Measurements from ENCODE around the gene OR2V1. TPM values are rescaled to one million over a fixed set of nuclear protein-coding genes. Genes with fewer than 3 reads are reported as not detected.

OR2V1 gene
- total RNA-seq, 1 donor from 2014 or later, result not detected

DNA sequence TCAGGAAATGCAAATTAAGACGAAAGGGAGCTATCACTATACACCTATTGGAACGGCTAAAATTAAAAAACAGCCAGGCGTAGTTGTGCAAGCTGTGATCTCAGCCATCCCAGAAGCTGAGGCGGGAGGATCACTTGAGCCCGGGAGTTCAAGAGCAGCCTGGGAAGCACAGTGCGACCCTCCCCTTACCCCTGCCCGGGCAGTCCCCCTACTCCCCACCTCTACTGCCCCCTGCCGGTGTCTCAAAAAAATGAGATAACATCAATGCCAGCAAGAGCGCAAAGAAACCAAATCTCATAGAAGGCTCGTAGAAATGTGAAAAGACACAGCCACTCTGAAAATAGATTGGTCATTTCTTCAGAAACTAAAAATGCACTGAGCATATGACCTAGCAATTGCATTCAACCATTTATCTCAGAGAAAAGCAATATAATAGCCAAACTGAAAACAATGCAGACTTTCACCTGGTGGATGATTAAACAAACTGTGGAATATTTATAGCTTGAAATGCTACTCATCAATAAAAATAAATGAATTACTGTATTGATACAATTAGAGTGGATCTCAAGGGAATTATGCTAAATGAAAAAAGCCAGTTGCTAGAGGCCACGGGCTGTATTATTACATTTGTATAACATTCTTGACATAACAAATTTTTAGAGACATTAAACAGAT, 37.0 kb upstream of the OR2V1 start:
- DNase-seq (ENCODE audit: low spot score in 2 of 2), result no peak
- no peak overlapping the region for H3K27ac ChIP-seq
- no peaks in the 10 kb centered on the region for H3K4me1 ChIP-seq
- H3K9me3 ChIP-seq, result no peaks in the 10 kb centered on the region
- no peak overlapping the region for H3K4me3 ChIP-seq
- peaks cover 12% of the 10 kb centered on the region for H3K27me3 ChIP-seq
- TF ChIP-seq, protein P1, sequence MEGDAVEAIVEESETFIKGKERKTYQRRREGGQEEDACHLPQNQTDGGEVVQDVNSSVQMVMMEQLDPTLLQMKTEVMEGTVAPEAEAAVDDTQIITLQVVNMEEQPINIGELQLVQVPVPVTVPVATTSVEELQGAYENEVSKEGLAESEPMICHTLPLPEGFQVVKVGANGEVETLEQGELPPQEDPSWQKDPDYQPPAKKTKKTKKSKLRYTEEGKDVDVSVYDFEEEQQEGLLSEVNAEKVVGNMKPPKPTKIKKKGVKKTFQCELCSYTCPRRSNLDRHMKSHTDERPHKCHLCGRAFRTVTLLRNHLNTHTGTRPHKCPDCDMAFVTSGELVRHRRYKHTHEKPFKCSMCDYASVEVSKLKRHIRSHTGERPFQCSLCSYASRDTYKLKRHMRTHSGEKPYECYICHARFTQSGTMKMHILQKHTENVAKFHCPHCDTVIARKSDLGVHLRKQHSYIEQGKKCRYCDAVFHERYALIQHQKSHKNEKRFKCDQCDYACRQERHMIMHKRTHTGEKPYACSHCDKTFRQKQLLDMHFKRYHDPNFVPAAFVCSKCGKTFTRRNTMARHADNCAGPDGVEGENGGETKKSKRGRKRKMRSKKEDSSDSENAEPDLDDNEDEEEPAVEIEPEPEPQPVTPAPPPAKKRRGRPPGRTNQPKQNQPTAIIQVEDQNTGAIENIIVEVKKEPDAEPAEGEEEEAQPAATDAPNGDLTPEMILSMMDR (IDR thresholded peaks at IDR 0.05), result peak in 1 of 3 experiments; percentile 10
- intact Hi-C loops (cut with DNase I), result no loop called here
- H3K36me3 ChIP-seq, result no peaks in the 10 kb centered on the region

DNA sequence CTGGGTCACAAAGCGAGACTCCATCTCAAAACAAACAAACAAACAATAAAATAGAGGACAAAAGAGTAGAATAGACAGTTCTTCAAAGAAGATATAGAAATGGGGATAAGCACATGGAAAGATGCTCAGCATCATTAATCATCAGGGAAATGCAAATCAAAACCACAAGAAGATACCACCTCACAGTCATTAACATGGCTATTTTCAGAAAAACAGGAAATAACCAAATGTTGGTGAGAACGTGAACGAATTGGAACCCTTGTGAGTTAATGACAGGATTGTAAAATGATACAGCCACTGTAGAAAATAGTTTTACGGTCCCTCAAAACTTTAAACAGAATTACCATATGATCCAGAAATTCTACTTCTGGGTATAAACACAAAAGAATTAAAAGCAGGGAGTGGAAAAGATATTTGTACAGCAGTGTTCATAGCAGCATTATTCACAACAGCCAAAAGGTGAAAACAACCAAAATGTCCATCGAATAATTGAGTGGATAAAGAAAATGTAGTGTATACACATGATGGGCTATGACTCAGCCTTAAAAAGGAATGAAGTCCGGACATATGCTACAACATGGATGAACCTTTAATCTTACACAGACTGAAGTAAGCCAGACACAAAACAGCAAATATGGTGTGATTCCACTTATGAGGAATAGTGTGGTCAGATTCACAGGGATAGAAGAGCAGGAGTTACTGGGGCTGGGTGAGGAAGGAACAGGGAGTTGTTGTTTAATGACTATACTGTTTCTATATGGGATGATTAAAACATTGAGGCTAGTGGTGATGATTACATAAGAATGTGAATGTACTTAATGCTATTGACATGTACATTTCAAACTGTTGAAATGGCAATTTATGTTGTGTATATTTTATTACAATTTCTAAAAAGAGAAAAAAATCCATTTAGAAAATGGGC, 36.1 kb upstream of the OR2V1 start:
- Histone ChIP-seq H3K4me1 (no peaks in the 10 kb centered on the region), H3K27me3 (peaks cover 12% of the 10 kb centered on the region), H3K4me3 (no peak overlapping the region), H3K9me3 (no peaks in the 10 kb centered on the region), H3K36me3 (no peaks in the 10 kb centered on the region), H3K27ac (no peak overlapping the region)
- TF ChIP-seq, protein P1 (IDR thresholded peaks at IDR 0.05), result no peak
- no peak for DNase-seq (ENCODE audit: low spot score in 2 of 2)
- intact Hi-C loops (cut with DNase I), result no loop called here

DNA sequence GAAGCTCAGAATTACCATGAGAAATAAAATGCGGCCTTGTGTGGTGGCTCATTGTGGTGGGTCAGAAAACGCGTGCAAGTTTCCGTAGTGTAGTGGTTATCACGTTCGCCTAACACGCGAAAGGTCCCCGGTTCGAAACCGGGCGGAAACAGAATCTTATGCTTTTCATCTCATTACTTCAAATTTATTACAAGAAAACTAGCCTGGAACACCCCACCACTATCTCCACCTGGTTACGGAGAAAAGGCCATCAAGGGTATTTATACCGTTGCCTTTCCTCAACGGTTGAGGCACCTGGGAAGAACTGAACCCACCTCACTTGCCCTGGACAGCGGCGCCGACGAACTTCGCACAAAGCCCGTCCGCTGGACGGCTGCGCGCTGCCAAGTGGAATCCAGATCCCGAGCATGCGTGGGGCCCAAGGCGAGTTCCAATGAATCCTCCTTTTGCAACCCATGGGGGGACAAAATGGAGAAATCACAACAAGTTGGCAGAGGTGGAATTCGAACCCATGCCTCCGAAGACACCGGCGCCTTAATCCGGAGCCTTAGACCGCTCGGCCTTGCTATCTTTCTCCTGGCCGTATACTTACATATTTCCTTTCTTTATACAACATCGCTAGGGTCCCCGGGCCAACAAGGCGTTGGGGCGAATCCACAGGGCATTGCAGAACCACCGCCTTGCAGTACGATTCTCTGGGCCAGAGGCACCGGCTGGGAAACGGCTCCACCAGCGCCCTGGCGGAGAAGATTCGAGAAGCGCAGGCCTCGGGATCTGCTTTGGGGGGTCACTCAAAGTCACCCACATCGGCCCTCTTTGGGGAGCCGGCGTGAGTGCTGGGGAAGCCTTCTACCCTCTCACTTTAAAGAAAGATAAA, 33.3 kb upstream of the OR2V1 start:
- Histone ChIP-seq H3K9me3 (no peaks in the 10 kb centered on the region), H3K36me3 (no peaks in the 10 kb centered on the region), H3K27me3 (peaks cover 2% of the 10 kb centered on the region), H3K4me3 (no peak overlapping the region), H3K4me1 (peaks cover 0 to 3% of the 10 kb centered on the region in 2 donors), H3K27ac (no peak overlapping the region)
- TF ChIP-seq, protein P1 (IDR thresholded peaks at IDR 0.05), result no peak
- DNase-seq (ENCODE audit: low spot score in 2 of 2), result no peak
- intact Hi-C loops (cut with DNase I), result loop anchor here (5.0 kb wide), 1 partner anchor 352 kb away; no protein-coding TSS in a partner anchor

DNA sequence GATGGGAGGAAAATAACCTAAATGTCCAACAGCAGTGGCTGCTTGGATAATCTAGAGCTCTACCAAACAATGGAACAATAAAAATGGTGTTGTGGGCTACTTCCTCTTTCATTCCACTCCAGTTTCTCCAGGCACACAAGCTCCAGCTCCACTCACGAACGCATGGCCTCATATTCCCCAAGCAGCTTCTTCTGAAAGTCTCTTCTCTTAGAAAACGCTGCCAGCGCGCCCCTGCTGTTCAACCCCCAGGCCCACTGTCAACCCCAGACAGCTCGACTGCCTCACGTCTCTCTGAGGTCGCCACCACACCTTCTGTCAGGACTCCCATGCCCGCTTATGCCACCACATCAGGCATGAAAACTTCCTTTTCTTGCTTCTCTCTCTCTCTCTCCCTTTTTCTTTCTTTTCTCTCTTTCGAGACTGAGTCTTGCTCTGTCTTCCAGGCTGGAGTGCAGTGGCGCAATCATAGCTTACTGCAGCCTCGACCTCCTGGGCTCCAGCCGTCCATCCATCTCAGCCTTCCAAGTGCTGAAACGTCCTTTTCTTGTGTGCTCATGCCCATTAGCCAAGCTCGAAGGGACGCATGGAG, 32.6 kb upstream of the OR2V1 start:
- DNase-seq (ENCODE audit: low spot score in 2 of 2), result peak in 1 of 2 donors; percentile 61
- Histone ChIP-seq H3K4me3 (no peak overlapping the region), H3K27me3 (no peaks in the 10 kb centered on the region), H3K27ac (no peak overlapping the region), H3K9me3 (no peaks in the 10 kb centered on the region), H3K36me3 (no peaks in the 10 kb centered on the region), H3K4me1 (peaks cover 0 to 3% of the 10 kb centered on the region in 2 donors)
- intact Hi-C loops (cut with DNase I), result loop anchor here (5.0 kb wide), 1 partner anchor 351 kb away; no protein-coding TSS in a partner anchor
- TF ChIP-seq, protein P1 (IDR thresholded peaks at IDR 0.05), result no peak

Data from ascending aorta (tissue), 2 donors.